HFFc6 (cell line): ENCODE data around the gene SSH3. TPM values are rescaled to one million over a fixed set of nuclear protein-coding genes. Genes with fewer than 3 reads are reported as not detected.

Experiments used
- DNase-seq: peaks from one replicate; pipeline ENCODE4 v3.0.0-alpha.2; 2018
- H3K27ac Mint-ChIP-seq: 2 replicates; pipeline ENCODE4 v1.8.0; 2020; ENCODE audit warnings: mild to moderate bottlenecking, mixed read lengths
- H3K27me3 Mint-ChIP-seq: 2 replicates; pipeline ENCODE4 v1.8.0; 2021; ENCODE audit warnings: mild to moderate bottlenecking, moderate library complexity, mixed read lengths; ENCODE audit not compliant: insufficient read depth
- H3K36me3 Mint-ChIP-seq: 2 replicates; pipeline ENCODE4 v1.8.0; 2021; ENCODE audit warnings: low read depth, mixed read lengths
- H3K4me1 Mint-ChIP-seq: 2 replicates; pipeline ENCODE4 v1.8.0; 2020; ENCODE audit warnings: low read depth, mixed read lengths
- H3K4me3 Mint-ChIP-seq: 2 replicates; pipeline ENCODE4 v1.8.0; 2020; ENCODE audit warnings: mild to moderate bottlenecking, moderate library complexity, mixed read lengths
- H3K9me3 Mint-ChIP-seq: 2 replicates; pipeline ENCODE4 v1.8.0; 2020; ENCODE audit warnings: mild to moderate bottlenecking, mixed read lengths
- CTCF ChIP-seq: fragments of 200-600 bp; sonication (generic); IDR thresholded peaks from 2 replicates; pipeline ENCODE4 v1.5.0; 2021; ENCODE audit warnings: antibody characterized with exemption, mild to moderate bottlenecking
- total RNA-seq, 6 experiments: library from RNA; stranded (reverse); fragmentation: NEBNext Ultra II Directional; extraction: Animal tissue kit (Norgen Biotek cat#: 25700); gene quantifications; 2 replicates in 1 of 6; 3 replicates in 5 of 6; pipeline ENCODE4 v1.2.3, GENCODE V29; 2021

SSH3 gene
- total RNA-seq, 6 experiments from 2014 or later: 17.0 to 28.7 (median 22.6) TPM

DNA sequence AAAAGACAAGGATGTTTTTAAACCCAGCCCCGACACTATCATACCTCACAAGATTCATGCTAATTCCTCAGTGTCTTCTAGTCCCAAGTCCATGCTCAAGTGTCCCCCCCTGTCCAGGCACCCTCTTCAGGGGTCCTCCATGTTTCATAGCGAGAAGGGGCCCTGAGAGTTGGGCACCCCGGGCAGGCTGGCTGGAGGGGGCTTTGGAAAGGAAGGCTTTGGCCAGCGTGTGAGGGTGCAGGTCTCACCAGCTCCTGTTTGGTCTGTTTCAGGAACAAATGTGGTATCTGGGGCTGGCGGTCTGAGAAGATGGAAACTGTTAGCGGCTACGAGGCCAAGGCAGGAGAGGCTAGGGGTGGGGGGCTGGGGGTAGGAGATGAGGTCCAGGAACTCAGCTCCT is 4.5 kb upstream of the SSH3 start:
- no peak for DNase-seq

DNA sequence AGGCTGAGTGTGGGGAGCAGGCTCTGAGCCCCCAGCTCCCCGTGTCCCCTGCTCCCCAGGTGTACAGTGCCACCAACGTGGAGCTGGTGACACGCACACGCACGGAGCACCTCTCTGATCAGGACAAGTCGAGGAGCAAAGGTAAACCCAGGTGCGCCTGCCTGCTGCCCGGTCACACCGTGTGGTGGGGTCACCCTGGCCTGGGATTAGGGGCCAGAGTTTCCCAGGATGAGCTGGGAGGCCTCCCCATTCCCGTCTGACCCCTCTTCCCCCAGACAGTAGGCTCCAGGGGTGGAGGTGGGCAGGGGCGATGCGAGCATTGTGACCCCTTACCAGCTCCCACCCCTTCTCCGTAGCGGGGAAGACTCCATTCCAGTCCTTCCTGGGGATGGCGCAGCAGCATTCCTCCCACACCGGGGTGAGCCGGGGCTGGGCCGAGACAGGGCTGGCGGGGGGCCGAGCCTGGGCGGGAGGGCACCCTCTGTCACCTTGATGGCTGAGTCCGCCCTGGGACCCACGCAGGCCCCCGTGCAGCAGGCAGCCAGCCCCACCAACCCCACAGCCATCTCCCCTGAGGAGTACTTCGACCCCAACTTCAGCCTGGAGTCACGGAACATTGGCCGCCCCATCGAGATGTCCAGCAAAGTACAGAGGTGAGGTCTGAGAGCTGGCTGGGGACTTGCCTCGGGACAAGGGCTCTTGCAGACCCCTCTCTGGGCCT is 3.7 kb upstream of the SSH3 start:
- no peak for TF ChIP-seq CTCF
- no peak overlapping the region for H3K27ac Mint-ChIP-seq
- peaks cover 2% of the 10 kb centered on the region; the same call in 1 of the 2 replicates for H3K4me1 Mint-ChIP-seq
- no peak for DNase-seq
- H3K4me3 Mint-ChIP-seq: no peak overlapping the region
- H3K27me3 Mint-ChIP-seq: no peaks in the 10 kb centered on the region
- peaks cover 31% of the 10 kb centered on the region for H3K36me3 Mint-ChIP-seq
- peaks cover 22% of the 10 kb centered on the region for H3K9me3 Mint-ChIP-seq

More for the DNA sequence above, 4.5 kb upstream of the SSH3 start:
- Mint-ChIP-seq H3K27ac (no peak overlapping the region), H3K27me3 (no peaks in the 10 kb centered on the region), H3K4me1 (peaks cover 3% of the 10 kb centered on the region), H3K9me3 (peaks cover 22% of the 10 kb centered on the region), H3K36me3 (peaks cover 36% of the 10 kb centered on the region), H3K4me3 (no peak overlapping the region)
- TF ChIP-seq CTCF: no peak

GRCh38 chr11:67300256-67300755 is 3.0 kb upstream of the SSH3 start:
- Mint-ChIP-seq H3K4me3 (no peak overlapping the region), H3K4me1 (peaks cover 5% of the 10 kb centered on the region; the same call in 1 of the 2 replicates), H3K27ac (no peak overlapping the region), H3K27me3 (no peaks in the 10 kb centered on the region), H3K36me3 (peaks cover 24% of the 10 kb centered on the region), H3K9me3 (peaks cover 17% of the 10 kb centered on the region)
- no peak for DNase-seq
- no peak for TF ChIP-seq CTCF

- no peak overlapping the region for H3K4me3 Mint-ChIP-seq
- no peaks in the 10 kb centered on the region for H3K27me3 Mint-ChIP-seq
- H3K4me1 Mint-ChIP-seq: peaks cover 5% of the 10 kb centered on the region; the same call in 1 of the 2 replicates
- no peak for TF ChIP-seq CTCF
- no peak for DNase-seq
- peaks cover 13% of the 10 kb centered on the region for H3K9me3 Mint-ChIP-seq
- no peak overlapping the region for H3K27ac Mint-ChIP-seq
- peaks cover 19% of the 10 kb centered on the region for H3K36me3 Mint-ChIP-seq
These were observed 2.5 kb upstream of the SSH3 start for GRCh38 chr11:67300756-67301312.

- Mint-ChIP-seq H3K36me3 (peaks cover 13% of the 10 kb centered on the region), H3K9me3 (peaks cover 7% of the 10 kb centered on the region), H3K4me3 (no peak overlapping the region), H3K4me1 (peaks cover 5% of the 10 kb centered on the region; the same call in 1 of the 2 replicates), H3K27me3 (no peaks in the 10 kb centered on the region), H3K27ac (no peak overlapping the region)
- DNase-seq: no peak
- TF ChIP-seq CTCF: no peak
These were observed 1.9 kb upstream of the SSH3 start for GRCh38 chr11:67301313-67301921.
